ENCODE results near the gene FANCC.
A peak's percentile ranks its signal among the peaks of the same experiment; 100 is the strongest.

DNA sequence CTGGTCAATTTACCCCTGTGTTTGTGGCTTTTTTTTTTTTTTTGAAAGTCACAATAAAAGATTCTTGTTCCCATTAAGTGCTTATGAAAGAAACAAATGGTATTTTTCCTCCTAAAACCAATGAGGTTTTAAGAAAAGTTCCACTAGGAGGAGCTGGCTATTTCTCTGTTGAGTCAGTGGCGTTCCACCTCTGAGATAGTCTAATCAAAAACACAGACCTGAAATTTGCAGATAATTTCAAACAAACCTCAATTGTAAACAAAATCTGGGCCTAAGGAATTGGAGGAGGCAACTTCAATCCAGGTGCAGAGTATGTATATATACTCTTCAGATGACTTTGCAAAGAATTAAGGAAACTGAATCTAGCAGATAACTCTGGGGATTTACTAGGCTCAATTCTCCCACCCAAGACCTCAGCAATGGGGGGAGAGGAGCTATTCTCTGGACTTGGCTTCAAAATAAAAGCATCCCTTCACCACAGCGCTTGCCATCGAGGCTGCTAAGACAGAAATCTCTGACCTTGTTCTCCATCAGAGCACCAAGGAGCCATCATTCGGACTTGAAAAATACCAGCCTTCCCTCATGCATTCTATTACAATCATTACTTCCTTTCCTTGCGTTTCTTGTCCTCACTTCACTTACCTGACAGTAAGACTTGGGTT lies 52.4 kb downstream of the FANCC start:
- TF ChIP-seq CTCF (conservative IDR thresholded peaks at IDR 0.05 in 1 of 2, IDR thresholded peaks at IDR 0.05 in 1 of 2; ENCODE audit: low read depth in 1 of 2, low read length in 2 of 2) = peak; percentile 52 to 72
- TF ChIP-seq EZH2 (IDR thresholded peaks at IDR 0.05; ENCODE audit: low read length, missing control alignments) = no peak
